HepG2 (cell line): ENCODE measurements around the gene FAM193A. TPM values are rescaled to one million over a fixed set of nuclear protein-coding genes. Genes with fewer than 3 reads are reported as not detected.

Source experiments
- ATAC-seq: fragments of 200-7000 bp; cut with Tn5 transposase; 3 replicates; pipeline ENCODE4 v1.9.1; 2020; ENCODE audit warnings: mild to moderate bottlenecking, moderate library complexity
- BruUV-seq: library from RNA; stranded (reverse); fragments of 400-500 nt; replicated peaks from 2 replicates; lab custom pipeline; 2021; lab: Mats Ljungman, UMichigan
- CTCF ChIA-PET: fragments of 300-600 bp; formaldehyde crosslinking; extraction: SDS; loops from one replicate; lab custom pipeline; 2021; ENCODE audit warnings: low total read pairs, inconsistent platforms, low intra/inter-chr PET ratio; lab: Yijun Ruan, JAX
- POLR2A ChIA-PET: fragments of 350-600 bp; sonication (Branson Sonifier 250); formaldehyde crosslinking; loops from one replicate; lab custom pipeline; 2020; ENCODE audit warnings: antibody characterized with exemption, inconsistent platforms; lab: Yijun Ruan, JAX
- DNase-seq: peaks from one replicate; pipeline ENCODE4 v3.0.0-alpha.2; 2015; ENCODE audit warnings: low spot score
- FAIRE-seq: peaks from 3 replicates; lab custom pipeline; 2011; peaks lifted over from hg19 to GRCh38; lab: Jason Lieb, UNC
- H2AFZ ChIP-seq: one replicate; pipeline ENCODE4 v1.6.1; 2011; ENCODE audit warnings: low read length, inconsistent platforms
- H3K27ac ChIP-seq: fragments of 300-600 bp; 3 replicates; pipeline ENCODE4 v1.8.0; 2011; ENCODE audit warnings: mixed run types, mild to moderate bottlenecking, mixed read lengths, low read length, inconsistent platforms; ENCODE audit not compliant: insufficient read depth; ENCODE audit errors: extremely low read length
- H3K27me3 ChIP-seq, 2 experiments: fragments of 200-600 bp in 1 of 2; 2 replicates in 1 of 2; 3 replicates in 1 of 2; pipeline versions ENCODE4 v1.6.0 to v1.8.0; 2011; ENCODE audit warnings: low read length in 2 of 2, mild to moderate bottlenecking in 2 of 2, moderate library complexity in 2 of 2, inconsistent platforms in 1 of 2; ENCODE audit not compliant: insufficient read depth in 2 of 2, control insufficient read depth in 1 of 2
- H3K36me3 ChIP-seq, 2 experiments: fragments of 200-600 bp in 1 of 2; replicated peaks in 1 of 2; 2 replicates in 1 of 2; 3 replicates in 1 of 2; pipeline versions ENCODE4 v1.5.1 to v1.8.0; 2011; ENCODE audit warnings: low read length in 2 of 2, inconsistent platforms in 1 of 2; ENCODE audit not compliant: insufficient read depth in 2 of 2, control insufficient read depth in 1 of 2
- H3K4me1 ChIP-seq: 2 replicates; pipeline ENCODE4 v1.5.1; 2012; ENCODE audit warnings: low read length, inconsistent platforms; ENCODE audit not compliant: insufficient read depth
- H3K4me2 ChIP-seq: 2 replicates; pipeline ENCODE4 v1.6.0; 2011; ENCODE audit warnings: low read depth, low read length, inconsistent platforms
- H3K4me3 ChIP-seq, 3 experiments: fragments of 200-600 bp in 1 of 3; sonication (generic), shearing (Covaris generic) in 1 of 3; replicated peaks in 1 of 3; 2 replicates each; pipeline ENCODE4 v1.5.1; 2011 to 2016; ENCODE audit warnings: low read length in 3 of 3, inconsistent platforms in 2 of 3, low read depth in 2 of 3, mild to moderate bottlenecking in 2 of 3, control low read depth in 1 of 3, mixed read lengths in 1 of 3; ENCODE audit not compliant: insufficient read depth in 1 of 3
- H3K79me2 ChIP-seq: one replicate; pipeline ENCODE4 v1.6.1; 2011; ENCODE audit warnings: low read length, inconsistent platforms; ENCODE audit not compliant: insufficient read depth
- H3K9ac ChIP-seq: 2 replicates; pipeline ENCODE4 v1.6.0; 2011; ENCODE audit warnings: mild to moderate bottlenecking, low read depth, low read length, inconsistent platforms; ENCODE audit not compliant: insufficient read depth
- H3K9me3 ChIP-seq: 2 replicates; pipeline ENCODE4 v1.5.1; 2012; ENCODE audit warnings: mild to moderate bottlenecking, low read length
- H4K20me1 ChIP-seq: 2 replicates; pipeline ENCODE4 v1.6.0; 2011; ENCODE audit warnings: inconsistent platforms, mild to moderate bottlenecking, low read length, moderate library complexity; ENCODE audit not compliant: insufficient read depth
- ASH2L ChIP-seq: fragments of 300-600, 200-600 bp; sonication (generic); IDR thresholded peaks from 2 replicates; pipeline ENCODE4 v1.7.0; 2017; ENCODE audit warnings: low read depth, mild to moderate bottlenecking, moderate library complexity, mixed read lengths, low read length; ENCODE audit not compliant: insufficient read length
- BCL3 ChIP-seq: sonication (generic); formaldehyde crosslinking; IDR thresholded peaks from 2 replicates; pipeline ENCODE4 v1.5.1; 2020; ENCODE audit warnings: mild to moderate bottlenecking, missing genetic modification reagents, moderate library complexity
- CREB3 ChIP-seq: sonication (generic); formaldehyde crosslinking; IDR thresholded peaks from 2 replicates; pipeline ENCODE4 v1.5.0; 2020; ENCODE audit warnings: missing genetic modification reagents
- ZNF326 ChIP-seq: sonication (generic); formaldehyde crosslinking; IDR thresholded peaks from 2 replicates; pipeline ENCODE4 v1.4.0; 2020; ENCODE audit warnings: missing genetic modification reagents, borderline replicate concordance
- ZNF44 ChIP-seq: sonication (generic); formaldehyde crosslinking; IDR thresholded peaks from 2 replicates; pipeline ENCODE4 v1.5.1; 2020; ENCODE audit warnings: mild to moderate bottlenecking, missing genetic modification reagents
- ZNF598 ChIP-seq: sonication (generic); formaldehyde crosslinking; IDR thresholded peaks from 2 replicates; pipeline ENCODE4 v1.5.1; 2020; ENCODE audit warnings: mild to moderate bottlenecking, missing genetic modification reagents, borderline replicate concordance
- ZSCAN25 ChIP-seq: sonication (generic); formaldehyde crosslinking; IDR thresholded peaks from 2 replicates; pipeline ENCODE4 v1.8.0; 2022; ENCODE audit warnings: mild to moderate bottlenecking, missing genetic modification reagents
- WGBS: methylation state at CpG from one replicate; pipeline ENCODE4 v1.1.6; 2017; ENCODE audit warnings: low lambda C conversion rate; 5-methylcytosine and 5-hydroxymethylcytosine counted together
- in situ Hi-C: cut with HindIII; loops from 2 replicates; pipeline ENCODE4 v1.10.0; 2017; ENCODE audit warnings: low pct_unique_long_range_greater_than_20kb; ENCODE audit not compliant: extremely low pct_ligation_motif_present
- intact Hi-C: fragments of 100-400 bp; cut with micrococcal nuclease; formaldehyde crosslinking; loops from one replicate; pipeline ENCODE4 v1.10.0; 2022; ENCODE audit not compliant: unreplicated experiment
- polyA plus RNA-seq, 8 experiments: library from polyadenylated mRNA; depleted of rRNA in 3 of 8; stranded (reverse) in 7 of 8; unstranded in 1 of 8; fragments of >200 nt; fragmentation: Illumina TruSeq in 4 of 8; extraction: Trizol in 4 of 8; gene quantifications; 2 replicates each; pipeline versions ENCODE4 v1.2.1 to v1.2.3, GENCODE V29; 2011 to 2016; ENCODE audit warnings: low read depth in 4 of 8, missing spikeins in 1 of 8, mixed read lengths in 1 of 8; ENCODE audit not compliant: insufficient read depth in 1 of 8
- total RNA-seq, 5 experiments: library from RNA; depleted of rRNA; stranded (reverse); fragments of >200 nt; fragmentation: Illumina TruSeq; extraction: Trizol; gene quantifications; 2 replicates each; pipeline ENCODE4 v1.2.3, GENCODE V29; 2016; ENCODE audit warnings: low read depth in 1 of 5

FAM193A gene
- total and polyA plus RNA-seq, 2 of the 13 experiments (the other 11 are each of a cell fraction or from before 2014, with no cell fraction given), result 5.7 to 8.7 TPM

GRCh38 chr4:2762048-2762447 lies 225.6 kb downstream of the FAM193A start:
- Histone ChIP-seq H2AFZ (no peak overlapping the region), H3K4me2 (peak overlapping the region; percentile 98), H3K27ac (peak overlapping the region; percentile 80), H3K9ac (peak overlapping the region; percentile 72), H3K79me2 (no peaks in the 10 kb centered on the region), H3K36me3 (no peaks in the 10 kb centered on the region), H4K20me1 (no peaks in the 10 kb centered on the region), H3K9me3 (no peaks in the 10 kb centered on the region), H3K4me1 (peaks cover 41% of the 10 kb centered on the region), H3K27me3 (no peaks in the 10 kb centered on the region), H3K4me3 (peak overlapping the region in 2 of 3 experiments; percentile 44 to 73; a peak in 3 of 6 replicates)
- ATAC-seq (peak; percentile 13), DNase-seq (no peak), FAIRE-seq (no peak)
- ChIA-PET POLR2A (interaction anchor here (2.0 to 3.9 kb wide), 4 partner anchors 24 to 39 kb away, joined by 6 to 60 read pairs (median 18); partner anchors contain the start of gene SH3BP2), CTCF (no interaction called here)
- BruUV-seq, result TSS peak; percentile 82
- TF ChIP-seq BCL3 (CRISPR knock-in tag), result 0 out of 2 replicates have a peak, but pooled peaks have one; percentile 59
- 0 out of 2 replicates have a peak, but pooled peaks have one; percentile 26 for TF ChIP-seq ZNF598 (CRISPR knock-in tag)
- 0 out of 2 replicates have a peak, but pooled peaks have one; percentile 55 for TF ChIP-seq ZNF44
- no peak for TF ChIP-seq ASH2L
- no peak for TF ChIP-seq ZNF326 (CRISPR knock-in tag)
- peak; percentile 27; the same call in 1 of the 2 replicates for TF ChIP-seq ZSCAN25 (CRISPR knock-in tag)
- TF ChIP-seq CREB3 (CRISPR knock-in tag), result no peak
- intact Hi-C loops (no loop called here), in situ Hi-C loops (no loop called here)
- 58% methylated on average over 5 of the region's 5 CpGs for WGBS
